ENCODE data around the gene GDF11.

Gene GDF11

DNA sequence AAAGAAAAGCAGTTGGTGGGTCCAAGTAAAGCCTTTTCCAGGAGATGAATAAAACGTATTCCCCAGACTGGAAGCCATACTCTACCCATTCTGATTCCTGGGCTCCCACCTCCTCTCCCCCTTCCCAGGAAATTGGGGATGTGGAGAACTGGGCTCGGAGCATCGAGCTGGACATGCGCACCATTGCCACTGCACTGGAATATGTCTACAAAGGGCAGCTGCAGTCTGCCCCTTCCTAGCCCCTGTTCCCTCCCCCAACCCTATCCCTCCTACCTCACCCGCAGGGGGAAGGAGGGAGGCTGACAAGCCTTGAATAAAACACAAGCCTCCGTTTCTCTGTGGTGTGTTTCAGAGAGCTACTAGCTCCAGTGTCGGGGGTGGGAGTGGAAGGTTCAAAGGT is 23.6 kb upstream of the GDF11 start:
- TF ChIP-seq, protein P1, sequence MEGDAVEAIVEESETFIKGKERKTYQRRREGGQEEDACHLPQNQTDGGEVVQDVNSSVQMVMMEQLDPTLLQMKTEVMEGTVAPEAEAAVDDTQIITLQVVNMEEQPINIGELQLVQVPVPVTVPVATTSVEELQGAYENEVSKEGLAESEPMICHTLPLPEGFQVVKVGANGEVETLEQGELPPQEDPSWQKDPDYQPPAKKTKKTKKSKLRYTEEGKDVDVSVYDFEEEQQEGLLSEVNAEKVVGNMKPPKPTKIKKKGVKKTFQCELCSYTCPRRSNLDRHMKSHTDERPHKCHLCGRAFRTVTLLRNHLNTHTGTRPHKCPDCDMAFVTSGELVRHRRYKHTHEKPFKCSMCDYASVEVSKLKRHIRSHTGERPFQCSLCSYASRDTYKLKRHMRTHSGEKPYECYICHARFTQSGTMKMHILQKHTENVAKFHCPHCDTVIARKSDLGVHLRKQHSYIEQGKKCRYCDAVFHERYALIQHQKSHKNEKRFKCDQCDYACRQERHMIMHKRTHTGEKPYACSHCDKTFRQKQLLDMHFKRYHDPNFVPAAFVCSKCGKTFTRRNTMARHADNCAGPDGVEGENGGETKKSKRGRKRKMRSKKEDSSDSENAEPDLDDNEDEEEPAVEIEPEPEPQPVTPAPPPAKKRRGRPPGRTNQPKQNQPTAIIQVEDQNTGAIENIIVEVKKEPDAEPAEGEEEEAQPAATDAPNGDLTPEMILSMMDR (IDR thresholded peaks at IDR 0.05; ENCODE audit: control insufficient read depth, extremely low read depth, insufficient read depth) = no peak
- DNase-seq (ENCODE audit: low read depth) = no peak
- no peak overlapping the region for H3K4me3 ChIP-seq (ENCODE audit: low read depth, low read length)

DNA sequence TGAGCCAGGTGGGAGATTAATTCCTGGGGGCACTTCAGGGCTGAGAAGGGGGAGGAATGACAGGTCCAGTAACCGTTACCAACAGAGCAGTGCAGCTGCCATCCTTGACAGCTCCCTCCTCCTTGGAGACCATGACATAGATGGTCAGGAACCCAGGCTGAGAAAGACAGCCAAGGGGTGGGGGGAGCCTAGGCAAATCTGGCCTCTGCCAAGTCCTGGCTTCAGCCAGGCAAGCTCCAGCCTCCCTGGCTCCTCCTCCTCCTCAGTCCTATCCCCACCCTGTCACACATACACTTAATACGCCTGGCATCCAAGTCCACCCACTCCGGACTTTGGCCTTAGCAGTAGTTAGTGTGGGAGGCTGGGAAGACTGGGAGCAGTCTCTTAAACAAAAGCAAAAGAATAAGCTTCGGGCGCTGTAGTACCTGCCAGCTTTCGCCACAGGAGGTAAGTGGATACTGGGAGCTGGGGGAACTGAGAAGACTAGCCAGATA is 22.8 kb upstream of the GDF11 start, which contains the start of gene RDH5:
RDH5 (plus strand) TSS at position 323 of the 494 bp plus-strand sequence. CDS start 792 bp downstream, outside the sequence.
- no peak within 1 kb of the TSS for H3K4me3 ChIP-seq (ENCODE audit: low read depth, low read length)
- no peak for DNase-seq (ENCODE audit: low read depth)
- TF ChIP-seq, protein P1 (IDR thresholded peaks at IDR 0.05; ENCODE audit: control insufficient read depth, extremely low read depth, insufficient read depth) = no peak

DNA sequence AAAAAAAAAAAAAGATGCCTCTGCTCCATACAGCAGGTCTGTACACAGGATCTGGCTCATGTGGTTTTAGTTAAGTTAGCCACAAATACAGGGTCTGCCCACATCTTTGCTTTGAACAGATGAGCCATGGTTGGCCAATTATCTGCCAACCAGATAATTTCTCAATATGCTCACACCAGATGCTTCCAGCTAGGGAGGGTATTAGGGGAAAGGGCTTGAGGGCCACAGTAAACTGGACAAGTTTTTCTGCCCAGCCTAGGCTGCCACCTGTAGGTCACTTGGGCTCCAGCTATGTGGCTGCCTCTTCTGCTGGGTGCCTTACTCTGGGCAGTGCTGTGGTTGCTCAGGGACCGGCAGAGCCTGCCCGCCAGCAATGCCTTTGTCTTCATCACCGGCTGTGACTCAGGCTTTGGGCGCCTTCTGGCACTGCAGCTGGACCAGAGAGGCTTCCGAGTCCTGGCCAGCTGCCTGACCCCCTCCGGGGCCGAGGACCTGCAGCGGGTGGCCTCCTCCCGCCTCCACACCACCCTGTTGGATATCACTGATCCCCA is 22.0 kb upstream of the GDF11 start:
- no peak for DNase-seq (ENCODE audit: low read depth)
- TF ChIP-seq, protein P1 (IDR thresholded peaks at IDR 0.05; ENCODE audit: control insufficient read depth, extremely low read depth, insufficient read depth) = peak; percentile 85
- no peak overlapping the region for H3K4me3 ChIP-seq (ENCODE audit: low read depth, low read length)

DNA sequence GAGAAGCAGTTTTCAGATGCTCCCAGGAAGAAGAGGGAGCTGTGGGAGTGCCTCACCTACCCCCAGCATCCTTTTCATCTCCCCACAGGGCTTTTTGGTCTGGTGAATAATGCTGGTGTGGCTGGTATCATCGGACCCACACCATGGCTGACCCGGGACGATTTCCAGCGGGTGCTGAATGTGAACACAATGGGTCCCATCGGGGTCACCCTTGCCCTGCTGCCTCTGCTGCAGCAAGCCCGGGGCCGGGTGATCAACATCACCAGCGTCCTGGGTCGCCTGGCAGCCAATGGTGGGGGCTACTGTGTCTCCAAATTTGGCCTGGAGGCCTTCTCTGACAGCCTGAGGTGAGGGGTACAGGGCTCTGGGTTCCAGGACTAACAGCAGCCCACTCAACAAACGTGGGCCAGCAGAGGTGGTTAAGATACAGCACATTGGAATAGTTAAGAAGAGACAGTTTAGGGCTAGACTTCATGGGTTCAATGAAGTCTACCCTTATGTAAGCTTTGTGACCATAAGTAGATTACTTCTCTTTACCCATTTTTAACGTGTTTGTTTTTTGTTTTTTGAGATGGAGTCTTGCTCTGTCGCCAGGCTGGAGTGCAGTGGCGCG is 21.2 kb upstream of the GDF11 start:
- H3K4me3 ChIP-seq (ENCODE audit: low read depth, low read length) = no peak overlapping the region
- TF ChIP-seq, protein P1 (IDR thresholded peaks at IDR 0.05; ENCODE audit: control insufficient read depth, extremely low read depth, insufficient read depth) = no peak
- no peak for DNase-seq (ENCODE audit: low read depth)

DNA sequence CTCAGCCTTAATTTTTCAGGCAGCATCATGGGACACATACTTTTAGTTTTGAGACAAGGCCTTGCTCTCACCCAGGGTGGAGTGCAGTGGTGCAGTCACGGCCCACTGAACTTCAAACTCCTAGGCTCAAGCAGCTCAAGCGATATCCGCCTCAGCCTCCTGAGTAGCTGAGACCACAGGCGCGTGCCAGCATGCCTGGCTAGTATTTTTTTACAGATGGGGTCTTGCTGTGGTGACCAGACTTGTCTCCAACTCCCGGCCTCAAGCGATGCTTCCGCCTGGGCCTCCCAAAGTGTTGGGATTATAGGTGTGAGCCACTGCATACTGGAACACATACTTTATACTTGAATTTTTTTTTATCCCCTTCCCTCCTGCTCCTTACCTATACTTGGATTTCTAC is 20.0 kb upstream of the GDF11 start:
- no peak overlapping the region for H3K4me3 ChIP-seq (ENCODE audit: low read depth, low read length)
- TF ChIP-seq, protein P1 (IDR thresholded peaks at IDR 0.05; ENCODE audit: control insufficient read depth, extremely low read depth, insufficient read depth) = no peak
- no peak for DNase-seq (ENCODE audit: low read depth)

DNA sequence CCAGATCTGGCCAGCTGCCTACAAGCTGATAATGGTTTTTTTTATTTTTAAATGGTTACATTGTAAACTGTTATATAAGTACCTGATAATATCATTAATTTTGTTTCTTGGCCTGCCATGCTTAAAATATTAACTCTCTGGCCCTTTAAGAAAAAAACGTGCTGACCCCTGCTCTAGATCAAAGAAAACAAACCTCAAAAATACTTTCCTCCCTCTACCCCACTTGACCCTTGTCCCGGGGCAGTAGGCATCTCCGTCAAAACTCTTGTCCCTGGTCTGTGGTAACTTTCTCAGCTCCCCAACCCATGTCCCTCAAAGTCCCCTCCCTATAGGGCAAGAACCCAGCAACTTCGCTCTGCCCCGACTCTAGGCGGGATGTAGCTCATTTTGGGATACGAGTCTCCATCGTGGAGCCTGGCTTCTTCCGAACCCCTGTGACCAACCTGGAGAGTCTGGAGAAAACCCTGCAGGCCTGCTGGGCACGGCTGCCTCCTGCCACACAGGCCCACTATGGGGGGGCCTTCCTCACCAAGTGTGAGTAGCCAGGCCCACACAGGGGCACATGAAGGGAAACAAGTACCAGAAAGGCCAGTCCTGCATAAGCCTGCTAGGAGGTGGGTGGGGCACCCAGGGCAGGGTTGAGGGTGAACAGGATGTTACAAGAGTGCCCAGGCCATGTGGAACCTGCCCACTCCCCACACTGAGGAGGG is 19.3 kb upstream of the GDF11 start:
- TF ChIP-seq, protein P1 (IDR thresholded peaks at IDR 0.05; ENCODE audit: control insufficient read depth, extremely low read depth, insufficient read depth) = no peak
- DNase-seq (ENCODE audit: low read depth) = no peak
- no peak overlapping the region for H3K4me3 ChIP-seq (ENCODE audit: low read depth, low read length)

All from LNCaP clone FGC (cell line).